Measurements from ENCODE around the gene POMGNT2. TPM values are rescaled to one million over a fixed set of nuclear protein-coding genes. Genes with fewer than 3 reads are reported as not detected.

Gene POMGNT2
- total and polyA plus RNA-seq, 2 experiments from 2014 or later = 10.7 to 26.1 TPM

GRCh38 chr3:43142472-43142871 lies 36.6 kb upstream of the POMGNT2 start (continued):
- TF ChIP-seq CREB1 (CRISPR knock-in tag; IDR thresholded peaks at IDR 0.05; ENCODE audit: low read depth) = no peak
- no peak for TF ChIP-seq CTCF (conservative IDR thresholded peaks at IDR 0.05; ENCODE audit: low read depth in 2 of 2)
- TF ChIP-seq, protein P1, sequence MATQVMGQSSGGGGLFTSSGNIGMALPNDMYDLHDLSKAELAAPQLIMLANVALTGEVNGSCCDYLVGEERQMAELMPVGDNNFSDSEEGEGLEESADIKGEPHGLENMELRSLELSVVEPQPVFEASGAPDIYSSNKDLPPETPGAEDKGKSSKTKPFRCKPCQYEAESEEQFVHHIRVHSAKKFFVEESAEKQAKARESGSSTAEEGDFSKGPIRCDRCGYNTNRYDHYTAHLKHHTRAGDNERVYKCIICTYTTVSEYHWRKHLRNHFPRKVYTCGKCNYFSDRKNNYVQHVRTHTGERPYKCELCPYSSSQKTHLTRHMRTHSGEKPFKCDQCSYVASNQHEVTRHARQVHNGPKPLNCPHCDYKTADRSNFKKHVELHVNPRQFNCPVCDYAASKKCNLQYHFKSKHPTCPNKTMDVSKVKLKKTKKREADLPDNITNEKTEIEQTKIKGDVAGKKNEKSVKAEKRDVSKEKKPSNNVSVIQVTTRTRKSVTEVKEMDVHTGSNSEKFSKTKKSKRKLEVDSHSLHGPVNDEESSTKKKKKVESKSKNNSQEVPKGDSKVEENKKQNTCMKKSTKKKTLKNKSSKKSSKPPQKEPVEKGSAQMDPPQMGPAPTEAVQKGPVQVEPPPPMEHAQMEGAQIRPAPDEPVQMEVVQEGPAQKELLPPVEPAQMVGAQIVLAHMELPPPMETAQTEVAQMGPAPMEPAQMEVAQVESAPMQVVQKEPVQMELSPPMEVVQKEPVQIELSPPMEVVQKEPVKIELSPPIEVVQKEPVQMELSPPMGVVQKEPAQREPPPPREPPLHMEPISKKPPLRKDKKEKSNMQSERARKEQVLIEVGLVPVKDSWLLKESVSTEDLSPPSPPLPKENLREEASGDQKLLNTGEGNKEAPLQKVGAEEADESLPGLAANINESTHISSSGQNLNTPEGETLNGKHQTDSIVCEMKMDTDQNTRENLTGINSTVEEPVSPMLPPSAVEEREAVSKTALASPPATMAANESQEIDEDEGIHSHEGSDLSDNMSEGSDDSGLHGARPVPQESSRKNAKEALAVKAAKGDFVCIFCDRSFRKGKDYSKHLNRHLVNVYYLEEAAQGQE (IDR thresholded peaks at IDR 0.05; ENCODE audit: unreplicated experiment) = no peak
- TF ChIP-seq, protein P2, sequence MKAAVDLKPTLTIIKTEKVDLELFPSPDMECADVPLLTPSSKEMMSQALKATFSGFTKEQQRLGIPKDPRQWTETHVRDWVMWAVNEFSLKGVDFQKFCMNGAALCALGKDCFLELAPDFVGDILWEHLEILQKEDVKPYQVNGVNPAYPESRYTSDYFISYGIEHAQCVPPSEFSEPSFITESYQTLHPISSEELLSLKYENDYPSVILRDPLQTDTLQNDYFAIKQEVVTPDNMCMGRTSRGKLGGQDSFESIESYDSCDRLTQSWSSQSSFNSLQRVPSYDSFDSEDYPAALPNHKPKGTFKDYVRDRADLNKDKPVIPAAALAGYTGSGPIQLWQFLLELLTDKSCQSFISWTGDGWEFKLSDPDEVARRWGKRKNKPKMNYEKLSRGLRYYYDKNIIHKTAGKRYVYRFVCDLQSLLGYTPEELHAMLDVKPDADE (IDR thresholded peaks at IDR 0.05) = no peak
- TF ChIP-seq STAT1 (IDR thresholded peaks at IDR 0.05; ENCODE audit: unreplicated experiment) = no peak
- TF ChIP-seq JUNB (IDR thresholded peaks at IDR 0.05; ENCODE audit: unreplicated experiment) = no peak
- no peak for TF ChIP-seq NANOG (IDR thresholded peaks at IDR 0.05; ENCODE audit: borderline replicate concordance)
- no peak for TF ChIP-seq EZH2 (IDR thresholded peaks at IDR 0.05; ENCODE audit: low read depth, unreplicated experiment)
- TF ChIP-seq ZNF331 (CRISPR knock-in tag; IDR thresholded peaks at IDR 0.05; ENCODE audit: low read depth) = no peak
- no peak for TF ChIP-seq POLR2AphosphoS5 (IDR thresholded peaks at IDR 0.05; ENCODE audit: low read depth)

- no peaks in the 10 kb centered on the region for H3K36me3 Mint-ChIP-seq (ENCODE audit: low read depth)
- Histone ChIP-seq H3K36me3 (ENCODE audit: insufficient read depth) (no peaks in the 10 kb centered on the region), H3K4me2 (no peak overlapping the region), H3K4me1 (ENCODE audit: insufficient read depth) (peaks cover 20% of the 10 kb centered on the region), H3F3A (replicated peaks; ENCODE audit: low read depth) (no peaks in the 10 kb centered on the region), H3K27me3 (ENCODE audit: insufficient read depth) (no peaks in the 10 kb centered on the region), H3K27ac (ENCODE audit: low read depth) (no peak overlapping the region), H3K4me3 (no peak overlapping the region), H2AFZ (no peak overlapping the region), H4K20me1 (replicated peaks; ENCODE audit: insufficient read depth) (no peaks in the 10 kb centered on the region), H3K79me2 (replicated peaks; ENCODE audit: insufficient read depth) (no peaks in the 10 kb centered on the region), H3K9me2 (ENCODE audit: insufficient read depth) (0 out of 2 replicates have a peak, but pooled peaks cover 3% of the 10 kb centered on the region)
- H3K27ac Mint-ChIP-seq = no peak overlapping the region
- H3K4me3 Mint-ChIP-seq = no peak overlapping the region
- H3K4me1 Mint-ChIP-seq = peaks cover 14% of the 10 kb centered on the region
- ATAC-seq (no peak), DNase-seq (ENCODE audit: low spot score) (no peak)
- H3K9me3 Mint-ChIP-seq = no peaks in the 10 kb centered on the region
- no peaks in the 10 kb centered on the region for H3K27me3 Mint-ChIP-seq (ENCODE audit: insufficient read depth, low read depth, poor library complexity)
- TF ChIP-seq CREB1 (CRISPR knock-in tag; IDR thresholded peaks at IDR 0.05; ENCODE audit: low read depth) (no peak), POLR2AphosphoS5 (IDR thresholded peaks at IDR 0.05; ENCODE audit: low read depth) (no peak), ZNF331 (CRISPR knock-in tag; IDR thresholded peaks at IDR 0.05; ENCODE audit: low read depth) (no peak), ZNF114 (CRISPR knock-in tag; IDR thresholded peaks at IDR 0.05) (no peak), EZH2phosphoT487 (IDR thresholded peaks at IDR 0.05; ENCODE audit: unreplicated experiment) (no peak)
- TF ChIP-seq, protein P1 (IDR thresholded peaks at IDR 0.05; ENCODE audit: unreplicated experiment) = no peak
Observed at GRCh38 chr3:43138488-43139231, 32.8 kb upstream of the POMGNT2 start.
